Common myeloid progenitor, CD34-positive (primary cell): ENCODE results near the gene KNL1.
A peak's percentile ranks its signal among the peaks of the same experiment; 100 is the strongest.
"Not testable (repeated sequence)": the region's sequence is repeated elsewhere in the genome, so short reads cannot be mapped to it uniquely, and the experiment has no call there.

Experiments used
- CTCF ChIA-PET: fragments of 350-600 bp; sonication (Branson Sonifier 250); formaldehyde crosslinking; loops from one replicate; lab custom pipeline; 2021; ENCODE audit warnings: antibody characterized with exemption; lab: Charles Lee
- POLR2A ChIA-PET: fragments of 350-600 bp; sonication (Branson Sonifier 250); formaldehyde crosslinking; loops from one replicate; lab custom pipeline; 2021; ENCODE audit warnings: antibody characterized with exemption; lab: Charles Lee
- DNase-seq, 3 donors: peaks; one replicate each; pipeline versions ENCODE4 v3.0.0 to v3.0.0-alpha.2; 2013
- H3K27ac ChIP-seq, 2 experiments: 1 replicate in 1 of 2; 2 replicates in 1 of 2; pipeline ENCODE4 v1.7.0; 2013; ENCODE audit warnings: inconsistent platforms in 2 of 2, low read length in 2 of 2, mild to moderate bottlenecking in 2 of 2, low read depth in 1 of 2, moderate library complexity in 1 of 2; ENCODE audit not compliant: severe bottlenecking in 2 of 2, insufficient read depth in 1 of 2, poor library complexity in 1 of 2
- H3K27me3 ChIP-seq, 5 experiments: replicated peaks in 2 of 5; 1 replicate in 3 of 5; 2 replicates in 2 of 5; pipeline versions ENCODE4 v1.6.1 to v1.7.0; 2013; ENCODE audit warnings: low read length in 4 of 5, mild to moderate bottlenecking in 2 of 5, moderate library complexity in 2 of 5, inconsistent platforms in 1 of 5; ENCODE audit not compliant: insufficient read depth in 5 of 5, control insufficient read depth in 4 of 5
- H3K36me3 ChIP-seq, 4 experiments: 1 replicate in 2 of 4; 2 replicates in 2 of 4; pipeline versions ENCODE4 v1.6.1 to v1.7.0; 2013; ENCODE audit warnings: low read length in 3 of 4, control low read depth in 1 of 4, mild to moderate bottlenecking in 1 of 4; ENCODE audit not compliant: control insufficient read depth in 4 of 4, insufficient read depth in 4 of 4
- H3K4me1 ChIP-seq, 4 experiments: 1 replicate in 3 of 4; 2 replicates in 1 of 4; pipeline versions ENCODE4 v1.6.1 to v1.7.1; 2013; ENCODE audit warnings: low read length in 3 of 4, mild to moderate bottlenecking in 3 of 4, control low read depth in 1 of 4, inconsistent platforms in 1 of 4, moderate library complexity in 1 of 4; ENCODE audit not compliant: control insufficient read depth in 4 of 4, insufficient read depth in 4 of 4; ENCODE audit errors: control extremely low read depth in 1 of 4
- H3K4me3 ChIP-seq, 7 experiments: 1 replicate in 4 of 7; 2 replicates in 3 of 7; pipeline versions ENCODE4 v1.5.1 to v1.7.0; 2013; ENCODE audit warnings: mild to moderate bottlenecking in 7 of 7, low read length in 6 of 7, moderate library complexity in 6 of 7, inconsistent platforms in 2 of 7, low read depth in 2 of 7, control low read depth in 1 of 7; ENCODE audit not compliant: insufficient read depth in 4 of 7, control insufficient read depth in 1 of 7; ENCODE audit errors: extremely low read depth in 1 of 7
- H3K9me3 ChIP-seq, 5 experiments: 1 replicate in 4 of 5; 2 replicates in 1 of 5; pipeline versions ENCODE4 v1.6.1 to v1.7.1; 2013; ENCODE audit warnings: low read length in 4 of 5, mild to moderate bottlenecking in 2 of 5, inconsistent platforms in 1 of 5, low read depth in 1 of 5, moderate library complexity in 1 of 5; ENCODE audit not compliant: control insufficient read depth in 4 of 5, insufficient read depth in 2 of 5; ENCODE audit errors: control extremely low read depth in 1 of 5
- WGBS: methylation state at CpG from one replicate; pipeline ENCODE4 v1.1.5; 2013; ENCODE audit not compliant: insufficient coverage; 5-methylcytosine and 5-hydroxymethylcytosine counted together

The KNL1 gene

GRCh38 chr15:40581796-40582195 is 12.3 kb upstream of the KNL1 start:
- H3K4me3 ChIP-seq, POLR2A ChIA-PET, H3K27ac ChIP-seq, H3K4me1 ChIP-seq, CTCF ChIA-PET, DNase-seq, H3K9me3 ChIP-seq, H3K27me3 ChIP-seq, H3K36me3 ChIP-seq: not testable (repeated sequence)
- 67% methylated on average over 1 of the region's 2 CpGs for WGBS

GRCh38 chr15:40582726-40583246 is 11.3 kb upstream of the KNL1 start:
- Histone ChIP-seq H3K9me3 (peaks cover 0 to 3% (median 0%) of the 10 kb centered on the region in 5 experiments), H3K36me3 (no peaks in the 10 kb centered on the region), H3K4me1 (no peaks in the 10 kb centered on the region), H3K4me3 (peak overlapping the region in 2 of 7 experiments; percentile 15 to 54), H3K27me3 (no peaks in the 10 kb centered on the region), H3K27ac (no peak overlapping the region)
- ChIA-PET CTCF (no interaction called here), POLR2A (no interaction called here)
- WGBS, result 96% methylated on average over 4 of the region's 8 CpGs
- peak in 1 of 3 donors; percentile 45 for DNase-seq

GRCh38 chr15:40584191-40584590 is 9.9 kb upstream of the KNL1 start:
- H3K27me3 ChIP-seq, result no peaks in the 10 kb centered on the region
- no peaks in the 10 kb centered on the region for H3K4me1 ChIP-seq
- ChIA-PET POLR2A (no interaction called here), CTCF (interaction anchor here (1.3 to 1.9 kb wide), 2 partner anchors 15 to 19 kb away, joined by 3 to 4 read pairs; partner anchors contain the start of gene RPUSD2)
- WGBS, result 50% methylated on average over 2 of the region's 2 CpGs
- no peak overlapping the region for H3K4me3 ChIP-seq
- no peak overlapping the region for H3K27ac ChIP-seq
- no peaks in the 10 kb centered on the region for H3K36me3 ChIP-seq
- no peak for DNase-seq
- H3K9me3 ChIP-seq, result peaks cover 0 to 3% (median 0%) of the 10 kb centered on the region in 5 experiments

- CTCF ChIA-PET, result interaction anchor here (0.7 to 1.6 kb wide), 3 partner anchors 8 to 316 kb away, joined by 3 to 4 read pairs (median 3); no protein-coding TSS in a partner anchor
- WGBS, result 80% methylated on average over 2 of the region's 12 CpGs
- Histone ChIP-seq H3K36me3 (no peaks in the 10 kb centered on the region), H3K4me3 (peak overlapping the region in 1 of 7 experiments; percentile 64), H3K4me1 (peaks cover 2 to 11% (median 10%) of the 10 kb centered on the region in 4 experiments), H3K9me3 (no peaks in the 10 kb centered on the region), H3K27ac (no peak overlapping the region), H3K27me3 (no peaks in the 10 kb centered on the region)
- no peak for DNase-seq
- POLR2A ChIA-PET, result no interaction called here
Observed at GRCh38 chr15:40590667-40591050, 3.4 kb upstream of the KNL1 start.

GRCh38 chr15:40591389-40591788 is 2.7 kb upstream of the KNL1 start:
- CTCF ChIA-PET, result interaction anchor here (0.8 to 1.6 kb wide), 3 partner anchors 73 to 301 kb away, joined by 3 to 6 read pairs (median 3); no protein-coding TSS in a partner anchor
- POLR2A ChIA-PET, result no interaction called here
- H3K27me3 ChIP-seq, result no peaks in the 10 kb centered on the region
- no peak for DNase-seq
- H3K4me3 ChIP-seq, result no peak overlapping the region
- no peaks in the 10 kb centered on the region for H3K9me3 ChIP-seq
- no peaks in the 10 kb centered on the region for H3K36me3 ChIP-seq
- peaks cover 2 to 14% (median 11%) of the 10 kb centered on the region in 4 experiments for H3K4me1 ChIP-seq
- H3K27ac ChIP-seq, result no peak overlapping the region
- 94% methylated on average over 7 of the region's 8 CpGs for WGBS

GRCh38 chr15:40593165-40593564 is 884 bp upstream of the KNL1 start:
- peak in 1 of 3 donors; percentile 28 for DNase-seq
- CTCF ChIA-PET, result interaction anchor here (1.5 to 1.6 kb wide), 2 partner anchors 110 to 189 kb away, joined by 3 to 4 read pairs; no protein-coding TSS in a partner anchor
- no peaks in the 10 kb centered on the region for H3K9me3 ChIP-seq
- H3K27me3 ChIP-seq, result no peaks in the 10 kb centered on the region
- no peak overlapping the region for H3K27ac ChIP-seq
- 90% methylated on average over 2 of the region's 2 CpGs for WGBS
- H3K4me1 ChIP-seq, result peaks cover 2 to 14% (median 11%) of the 10 kb centered on the region in 4 experiments
- H3K4me3 ChIP-seq, result peak overlapping the region in 1 of 7 experiments; percentile 97
- POLR2A ChIA-PET, result no interaction called here
- no peaks in the 10 kb centered on the region for H3K36me3 ChIP-seq

GRCh38 chr15:40594429-40594836 is 384 bp downstream of the KNL1 start:
- CTCF ChIA-PET, result no interaction called here
- 0% methylated on average over 22 of the region's 31 CpGs for WGBS
- H3K27ac ChIP-seq, result peak overlapping the region; percentile 95 to 98
- no peak for DNase-seq
- H3K27me3 ChIP-seq, result no peaks in the 10 kb centered on the region
- H3K9me3 ChIP-seq, result no peaks in the 10 kb centered on the region
- peak overlapping the region; percentile 87 to 99 (median 97) for H3K4me3 ChIP-seq
- peaks cover 2 to 14% (median 11%) of the 10 kb centered on the region in 4 experiments for H3K4me1 ChIP-seq
- POLR2A ChIA-PET, result no interaction called here
- H3K36me3 ChIP-seq, result no peaks in the 10 kb centered on the region
